Suprapubic skin (tissue), 3 donors: ENCODE measurements around the gene AP4M1.
"Not testable (repeated sequence)": the region's sequence is repeated elsewhere in the genome, so short reads cannot be mapped to it uniquely, and the experiment has no call there.

Source experiments
- POLR2AphosphoS5 ChIP-seq, 3 donors: sonication (generic); formaldehyde crosslinking; IDR thresholded peaks; one replicate each; pipeline ENCODE4 v1.6.1; 2017; ENCODE audit warnings: antibody characterized with exemption in 3 of 3
- TF ChIP-seq, protein P1 (sequence below), 2 donors: fragments of 200-600 bp in 1 of 2; fragments of 450-650 bp in 1 of 2; sonication (generic) in 1 of 2; IDR thresholded peaks; one replicate each; pipeline ENCODE4 v1.5.1; 2016 to 2019; ENCODE audit warnings: antibody characterized with exemption in 2 of 2, mild to moderate bottlenecking in 1 of 2, moderate library complexity in 1 of 2

DNA sequence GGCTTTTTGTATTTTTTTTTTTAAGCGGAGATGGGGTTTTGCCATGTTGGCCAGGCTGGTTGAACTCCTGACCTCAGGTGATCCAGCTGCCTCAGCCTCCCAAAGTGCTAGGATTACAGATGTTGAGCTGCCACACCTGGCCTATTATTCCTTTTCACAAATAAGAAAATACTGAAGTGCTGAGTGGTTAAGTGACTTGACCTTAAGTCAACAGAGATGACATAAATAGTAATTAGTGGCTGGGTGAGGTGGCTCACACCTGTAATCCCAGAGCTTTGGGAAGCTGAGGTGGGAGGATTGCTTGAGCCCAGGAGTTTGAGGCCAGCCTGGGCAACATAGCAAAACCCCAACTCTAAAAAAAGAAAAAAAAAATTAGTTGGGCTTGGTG lies 28.8 kb downstream of the AP4M1 start:
- TF ChIP-seq, protein P1, sequence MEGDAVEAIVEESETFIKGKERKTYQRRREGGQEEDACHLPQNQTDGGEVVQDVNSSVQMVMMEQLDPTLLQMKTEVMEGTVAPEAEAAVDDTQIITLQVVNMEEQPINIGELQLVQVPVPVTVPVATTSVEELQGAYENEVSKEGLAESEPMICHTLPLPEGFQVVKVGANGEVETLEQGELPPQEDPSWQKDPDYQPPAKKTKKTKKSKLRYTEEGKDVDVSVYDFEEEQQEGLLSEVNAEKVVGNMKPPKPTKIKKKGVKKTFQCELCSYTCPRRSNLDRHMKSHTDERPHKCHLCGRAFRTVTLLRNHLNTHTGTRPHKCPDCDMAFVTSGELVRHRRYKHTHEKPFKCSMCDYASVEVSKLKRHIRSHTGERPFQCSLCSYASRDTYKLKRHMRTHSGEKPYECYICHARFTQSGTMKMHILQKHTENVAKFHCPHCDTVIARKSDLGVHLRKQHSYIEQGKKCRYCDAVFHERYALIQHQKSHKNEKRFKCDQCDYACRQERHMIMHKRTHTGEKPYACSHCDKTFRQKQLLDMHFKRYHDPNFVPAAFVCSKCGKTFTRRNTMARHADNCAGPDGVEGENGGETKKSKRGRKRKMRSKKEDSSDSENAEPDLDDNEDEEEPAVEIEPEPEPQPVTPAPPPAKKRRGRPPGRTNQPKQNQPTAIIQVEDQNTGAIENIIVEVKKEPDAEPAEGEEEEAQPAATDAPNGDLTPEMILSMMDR (IDR thresholded peaks at IDR 0.05), result not testable (repeated sequence)
- not testable (repeated sequence) for TF ChIP-seq POLR2AphosphoS5 (IDR thresholded peaks at IDR 0.05)
